ENCODE data around the gene AFF3. TPM values are rescaled to one million over a fixed set of nuclear protein-coding genes. Genes with fewer than 3 reads are reported as not detected.

AFF3 gene
- polyA plus RNA-seq, 1 donor (not counting 4 experiments of a cell fraction or from before 2014, with no cell fraction given): not detected

- H3K4me2 ChIP-seq (ENCODE audit: control insufficient read depth, extremely low read depth, insufficient read depth, low read depth, low read length): no peak overlapping the region
- H3K27ac ChIP-seq (ENCODE audit: control insufficient read depth, insufficient read depth, low read length): no peak overlapping the region
- no peaks in the 10 kb centered on the region for H3K36me3 ChIP-seq (ENCODE audit: control insufficient read depth in 2 of 2, extremely low read depth in 1 of 2, insufficient read depth in 2 of 2, low read length in 2 of 2)
- no peak overlapping the region for H3K9ac ChIP-seq (ENCODE audit: control insufficient read depth, extremely low read depth, insufficient read depth, low read length)
- H3K9me1 ChIP-seq (ENCODE audit: control insufficient read depth, extremely low read depth, insufficient read depth, low read length): no peaks in the 10 kb centered on the region
- H3K9me3 ChIP-seq (ENCODE audit: control insufficient read depth, low read depth, low read length): no peaks in the 10 kb centered on the region
- H3K27me3 ChIP-seq (ENCODE audit: control insufficient read depth, extremely low read depth, insufficient read depth, low read length): no peaks in the 10 kb centered on the region
- peaks cover 5% of the 10 kb centered on the region for H3K4me1 ChIP-seq (ENCODE audit: control insufficient read depth, extremely low read depth, insufficient read depth, low read length)
- DNase-seq (ENCODE audit: low read depth, low spot score) (no peak), FAIRE-seq (no peak)
- no peak for TF ChIP-seq CTCF (optimal IDR thresholded peaks at IDR 0.05 in 1 of 3, IDR thresholded peaks at IDR 0.05 in 1 of 3, conservative IDR thresholded peaks at IDR 0.05 in 1 of 3; ENCODE audit: extremely low read depth in 1 of 3, insufficient read depth in 2 of 3, low read length in 3 of 3)
- TF ChIP-seq EZH2 (IDR thresholded peaks at IDR 0.05; ENCODE audit: low read length): no peak
- H2AFZ ChIP-seq (ENCODE audit: control insufficient read depth, low read length): no peak overlapping the region
- no peak overlapping the region for H3K4me3 ChIP-seq (ENCODE audit: control insufficient read depth in 2 of 3, extremely low read depth in 1 of 3, insufficient read depth in 2 of 3, low read depth in 1 of 3, low read length in 3 of 3)
- no peaks in the 10 kb centered on the region for H3K79me2 ChIP-seq (ENCODE audit: control insufficient read depth, insufficient read depth, low read length)
- dilution Hi-C loops (cut with MboI; ENCODE audit: extremely low pct_ligation_motif_present, low sequenced_read_pairs): no loop called here
- no peaks in the 10 kb centered on the region for H4K20me1 ChIP-seq (ENCODE audit: control insufficient read depth, extremely low read depth, insufficient read depth, low read length)
Observed at GRCh38 chr2:99921903-99922302, 220.5 kb downstream of the AFF3 start.

- H3K27me3 ChIP-seq (ENCODE audit: control insufficient read depth, extremely low read depth, insufficient read depth, low read length): no peaks in the 10 kb centered on the region
- FAIRE-seq (no peak), DNase-seq (ENCODE audit: low read depth, low spot score) (no peak)
- dilution Hi-C loops (cut with MboI; ENCODE audit: extremely low pct_ligation_motif_present, low sequenced_read_pairs): no loop called here
- no peaks in the 10 kb centered on the region for H3K4me1 ChIP-seq (ENCODE audit: control insufficient read depth, extremely low read depth, insufficient read depth, low read length)
- H3K9me1 ChIP-seq (ENCODE audit: control insufficient read depth, extremely low read depth, insufficient read depth, low read length): no peaks in the 10 kb centered on the region
- no peak overlapping the region for H3K4me2 ChIP-seq (ENCODE audit: control insufficient read depth, extremely low read depth, insufficient read depth, low read depth, low read length)
- H3K9ac ChIP-seq (ENCODE audit: control insufficient read depth, extremely low read depth, insufficient read depth, low read length): no peak overlapping the region
- no peaks in the 10 kb centered on the region for H3K9me3 ChIP-seq (ENCODE audit: control insufficient read depth, low read depth, low read length)
- H2AFZ ChIP-seq (ENCODE audit: control insufficient read depth, low read length): no peak overlapping the region
- H3K36me3 ChIP-seq (ENCODE audit: control insufficient read depth in 2 of 2, extremely low read depth in 1 of 2, insufficient read depth in 2 of 2, low read length in 2 of 2): no peaks in the 10 kb centered on the region
- no peak overlapping the region for H3K4me3 ChIP-seq (ENCODE audit: control insufficient read depth in 2 of 3, extremely low read depth in 1 of 3, insufficient read depth in 2 of 3, low read depth in 1 of 3, low read length in 3 of 3)
- H3K27ac ChIP-seq (ENCODE audit: control insufficient read depth, insufficient read depth, low read length): no peak overlapping the region
- no peaks in the 10 kb centered on the region for H4K20me1 ChIP-seq (ENCODE audit: control insufficient read depth, extremely low read depth, insufficient read depth, low read length)
- no peak for TF ChIP-seq CTCF (optimal IDR thresholded peaks at IDR 0.05 in 1 of 3, IDR thresholded peaks at IDR 0.05 in 1 of 3, conservative IDR thresholded peaks at IDR 0.05 in 1 of 3; ENCODE audit: extremely low read depth in 1 of 3, insufficient read depth in 2 of 3, low read length in 3 of 3)
- TF ChIP-seq EZH2 (IDR thresholded peaks at IDR 0.05; ENCODE audit: low read length): no peak
- no peaks in the 10 kb centered on the region for H3K79me2 ChIP-seq (ENCODE audit: control insufficient read depth, insufficient read depth, low read length)
Observed at GRCh38 chr2:99918389-99918788, 224.0 kb downstream of the AFF3 start.

Data from keratinocyte (primary cell).